K562 (cell line): Measurements from ENCODE around the gene GBX1. TPM values are rescaled to one million over a fixed set of nuclear protein-coding genes. Genes with fewer than 3 reads are reported as not detected.

Source experiments
- ATF1 ChIP-seq, 2 experiments: fragments of 450-650 bp in 1 of 2; IDR thresholded peaks; 2 replicates each; pipeline ENCODE4 v1.6.1; 2016; ENCODE audit warnings: missing compliant biosample characterization in 1 of 2, missing genetic modification characterization in 1 of 2
- ATF7 ChIP-seq: fragments of 450-650 bp; IDR thresholded peaks from 2 replicates; pipeline ENCODE4 v1.7.1; 2014; ENCODE audit warnings: mild to moderate bottlenecking, moderate library complexity
- CBX3 ChIP-seq, 2 experiments: IDR thresholded peaks; 1 replicate in 1 of 2; 2 replicates in 1 of 2; pipeline ENCODE4 v1.6.1; 2012; ENCODE audit warnings: inconsistent platforms in 2 of 2, low read length in 2 of 2, borderline replicate concordance in 1 of 2, control low read depth in 1 of 2
- EP400 ChIP-seq: fragments of 450-650 bp; IDR thresholded peaks from 2 replicates; pipeline ENCODE4 v1.6.1; 2017; ENCODE audit warnings: antibody characterized with exemption, mild to moderate bottlenecking, moderate library complexity
- ETV5 ChIP-seq: sonication (generic); formaldehyde crosslinking; IDR thresholded peaks from 2 replicates; pipeline ENCODE4 v1.4.0; 2020; ENCODE audit warnings: low read depth, mild to moderate bottlenecking, missing genetic modification reagents
- HMG20B ChIP-seq: fragments of 250-450 bp; sonication (Bioruptor Pico); IDR thresholded peaks from 2 replicates; pipeline ENCODE4 v1.5.0; 2021; ENCODE audit warnings: mild to moderate bottlenecking
- MEF2D ChIP-seq: conservative IDR thresholded peaks from 2 replicates; pipeline ENCODE4 v1.6.1; 2016; ENCODE audit warnings: low read depth, missing genetic modification characterization, missing compliant biosample characterization
- SMAD2 ChIP-seq: fragments of 150-350 bp; IDR thresholded peaks from 2 replicates; pipeline ENCODE4 v1.6.1; 2014; ENCODE audit warnings: low read depth, mild to moderate bottlenecking, low read length
- SRSF1 ChIP-seq: fragments of 200-400 bp; formaldehyde crosslinking; IDR thresholded peaks from 2 replicates; pipeline ENCODE4 v1.6.1; 2017; ENCODE audit warnings: mild to moderate bottlenecking, low read depth, low read length, moderate library complexity
- TAF1 ChIP-seq: IDR thresholded peaks from 2 replicates; pipeline ENCODE4 v1.6.1; 2011; ENCODE audit warnings: mild to moderate bottlenecking, low read length, moderate library complexity; ENCODE audit not compliant: insufficient read depth, control insufficient read depth, severe bottlenecking; ENCODE audit errors: extremely low read depth
- THAP12 ChIP-seq: fragments of 250-450 bp; sonication (Bioruptor Pico); IDR thresholded peaks from 2 replicates; pipeline ENCODE4 v1.9.0; 2021; ENCODE audit warnings: mild to moderate bottlenecking, inconsistent platforms
- THRA ChIP-seq: fragments of 450-650 bp; IDR thresholded peaks from 2 replicates; pipeline ENCODE4 v1.6.1; 2017; ENCODE audit warnings: mild to moderate bottlenecking, moderate library complexity
- UBTF ChIP-seq, 2 experiments: IDR thresholded peaks; 2 replicates each; pipeline ENCODE4 v1.6.1; 2012; ENCODE audit warnings: improper control_type of control experiment in 2 of 2, low read depth in 2 of 2, low read length in 2 of 2, borderline replicate concordance in 1 of 2
- VEZF1 ChIP-seq: fragments of 200-800 bp; sonication (Bioruptor generic); IDR thresholded peaks from 2 replicates; pipeline ENCODE4 v1.6.1; 2017; ENCODE audit warnings: missing genetic modification characterization, missing compliant biosample characterization
- ZNF140 ChIP-seq: fragments of 250-450 bp; sonication (Bioruptor Pico); IDR thresholded peaks from 2 replicates; pipeline ENCODE4 v1.8.0; 2021; ENCODE audit warnings: moderate library complexity, mild to moderate bottlenecking, inconsistent platforms
- ZNF175 ChIP-seq: fragments of 200-800 bp; sonication (Bioruptor generic); IDR thresholded peaks from 2 replicates; pipeline ENCODE4 v1.6.1; 2016; ENCODE audit warnings: low read depth, mild to moderate bottlenecking, missing genetic modification characterization, missing compliant biosample characterization
- ZNF551 ChIP-seq: fragments of 250-450 bp; sonication (Bioruptor Pico); IDR thresholded peaks from 2 replicates; pipeline ENCODE4 v1.5.0; 2021; ENCODE audit warnings: mild to moderate bottlenecking, moderate library complexity
- ZNF778 ChIP-seq: fragments of 450-650 bp; formaldehyde crosslinking; IDR thresholded peaks from 2 replicates; pipeline ENCODE4 v1.4.0; 2020; ENCODE audit warnings: mild to moderate bottlenecking, moderate library complexity
- polyA plus RNA-seq, 8 experiments: library from polyadenylated mRNA; depleted of rRNA in 4 of 8; stranded (reverse) in 5 of 8; unstranded in 3 of 8; fragments of >200 nt; fragmentation: Nextera tagmentation in 2 of 8; fragmentation: Illumina TruSeq in 1 of 8; extraction: Ambion mirVana in 2 of 8; extraction: Trizol in 1 of 8; gene quantifications; 2 replicates each; pipeline versions ENCODE4 v1.2.1 to v1.2.3, GENCODE V29; 2011 to 2014; ENCODE audit warnings: inconsistent platforms in 1 of 8, missing spikeins in 1 of 8
- total RNA-seq, 7 experiments: library from RNA; depleted of rRNA in 6 of 7; stranded (reverse); fragments of >200 nt in 6 of 7; fragmentation: Illumina TruSeq in 2 of 7; extraction: Trizol in 2 of 7; gene quantifications; 2 replicates each; pipeline versions ENCODE4 v1.2.1 to v1.2.3, GENCODE V29; 2011 to 2021; ENCODE audit warnings: low replicate concordance in 1 of 7

GBX1 gene
- total and polyA plus RNA-seq, 9 of the 15 experiments (the other 6 are each of a cell fraction or from before 2014, with no cell fraction given), result not detected

- TF ChIP-seq MEF2D (tag) (no peak), ZNF140 (CRISPR knock-in tag) (no peak), UBTF (IDR thresholded peaks at IDR 0.05; ENCODE audit: borderline replicate concordance in 1 of 2, low read depth in 2 of 2, low read length in 2 of 2) (0 out of 4 replicates have a peak, but pooled peaks of 1 of the 2 experiments have one; percentile 29), ETV5 (CRISPR knock-in tag) (peak; percentile 70), THRA (no peak), ATF7 (peak; percentile 68), VEZF1 (0 out of 2 replicates have a peak, but pooled peaks have one; percentile 30), ZNF778 (no peak), THAP12 (CRISPR knock-in tag) (0 out of 2 replicates have a peak, but pooled peaks have one; percentile 20), SRSF1 (no peak), ZNF551 (CRISPR knock-in tag) (no peak), SMAD2 (0 out of 2 replicates have a peak, but pooled peaks have one; percentile 85), CBX3 (IDR thresholded peaks at IDR 0.05; ENCODE audit: borderline replicate concordance in 1 of 2, low read length in 2 of 2) (peak in 1 of 2 experiments; percentile 81; a peak in 1 of 3 replicates), ZNF175 (CRISPR knock-in tag) (no peak), ATF1 (CRISPR knock-in tag; IDR thresholded peaks at IDR 0.05) (peak; percentile 60; the same call in 1 of the 2 replicates), ATF1 (tag; IDR thresholded peaks at IDR 0.05) (peak; percentile 82), EP400 (no peak), TAF1 (no peak), HMG20B (no peak)
Measured at GRCh38 chr7:151172273-151173141, 5.0 kb upstream of the GBX1 start (continued).
